ENCODE results near the gene PDK4.

GRCh38 chr7:95599069-95599468 lies 2.8 kb upstream of the PDK4 start:
- TF ChIP-seq CTCF (IDR thresholded peaks at IDR 0.05; ENCODE audit: insufficient read depth, low read length) (no peak), POLR2AphosphoS5 (IDR thresholded peaks at IDR 0.05; ENCODE audit: low read depth) (no peak), REST (IDR thresholded peaks at IDR 0.05; ENCODE audit: insufficient replicate concordance, low read depth) (no peak)

All from HL-60 (cell line).